Measurements from ENCODE around the gene BMPR1A. TPM values are rescaled to one million over a fixed set of nuclear protein-coding genes. Genes with fewer than 3 reads are reported as not detected.
A peak's percentile ranks its signal among the peaks of the same experiment; 100 is the strongest.

Gene BMPR1A
- total and polyA plus RNA-seq, 9 of the 15 experiments (the other 6 are each of a cell fraction or from before 2014, with no cell fraction given) = 1.6 to 17.5 (median 9.1) TPM

DNA sequence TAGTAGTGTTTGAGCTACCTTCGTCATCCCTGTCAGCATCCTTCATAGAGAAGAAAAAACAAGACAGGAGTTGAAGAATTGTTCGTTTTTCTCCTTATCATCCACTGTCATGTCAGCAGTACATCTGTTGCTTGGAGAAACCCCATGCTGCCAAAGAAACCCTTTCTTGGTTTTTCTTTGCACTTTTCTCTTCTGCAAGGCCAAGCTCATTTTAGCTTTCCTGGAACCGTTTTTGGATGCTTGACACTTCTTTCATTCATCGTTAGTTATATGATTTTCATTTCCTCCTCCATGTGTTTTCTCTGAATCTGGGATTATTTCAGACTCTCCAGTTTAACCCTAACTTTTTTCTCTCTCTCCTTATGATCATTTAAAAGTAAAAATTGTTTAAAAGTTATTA, 142.1 kb downstream of the BMPR1A start (continued):
- TF ChIP-seq PHF21A (IDR thresholded peaks at IDR 0.05; ENCODE audit: borderline replicate concordance, low read depth) (no peak), CREBBP (IDR thresholded peaks at IDR 0.05; ENCODE audit: low read depth, low read length) (no peak)

- H3K27me3 ChIP-seq (ENCODE audit: control insufficient read depth in 2 of 2, insufficient read depth in 2 of 2, low read length in 2 of 2) = no peaks in the 10 kb centered on the region
- no peak for DNase-seq (ENCODE audit: extremely low read depth in 1 of 4, low spot score in 3 of 4)
- peaks cover 25% of the 10 kb centered on the region; the same call in 2 of the 3 replicates for H3K36me3 ChIP-seq (ENCODE audit: control insufficient read depth, insufficient read depth, low read length)
- H3K4me3 ChIP-seq = no peak overlapping the region
- FAIRE-seq = no peak
- BruUV-seq (replicated peaks) = no TSS peak
- ChIA-PET CTCF (ENCODE audit: low intra/inter-chr PET ratio) (interaction anchor here (1.1 to 3.6 kb wide), 6 partner anchors 188 to 213 kb away, joined by 4 to 20 read pairs (median 5); no protein-coding TSS in a partner anchor), POLR2A (interaction anchor here (0.6 to 1.2 kb wide), 2 partner anchors 142 to 1576 kb away, joined by 3 to 4 read pairs; no protein-coding TSS in a partner anchor)
- no peaks in the 10 kb centered on the region for H4K20me1 ChIP-seq (replicated peaks; ENCODE audit: control insufficient read depth, insufficient read depth, low read length)
- H3K9ac ChIP-seq (ENCODE audit: insufficient read depth in 1 of 2, low read depth in 2 of 2, low read length in 2 of 2) = no peak overlapping the region; a peak in 1 of 4 replicates
- H3K4me2 ChIP-seq (ENCODE audit: insufficient read depth, low read length) = no peak overlapping the region
- no peaks in the 10 kb centered on the region for H3K9me1 ChIP-seq (ENCODE audit: control insufficient read depth, insufficient read depth, low read length)
- in situ Hi-C loops (cut with MboI) (no loop called here), intact Hi-C loops (cut with micrococcal nuclease) (loop anchor here (1.0 to 2.0 kb wide), 3 partner anchors 188 to 210 kb away; no protein-coding TSS in a partner anchor)
- TF ChIP-seq KDM4B (IDR thresholded peaks at IDR 0.05; ENCODE audit: borderline replicate concordance in 2 of 2, low read depth in 1 of 2) (no peak), TCFL5 (CRISPR knock-in tag; conservative IDR thresholded peaks at IDR 0.05) (no peak), ZNF263 (CRISPR knock-in tag; IDR thresholded peaks at IDR 0.05; ENCODE audit: borderline replicate concordance) (no peak), PPARD (CRISPR knock-in tag; IDR thresholded peaks at IDR 0.05) (no peak)
- H3K27ac ChIP-seq (ENCODE audit: extremely low read depth, low read depth, low read length) = no peak overlapping the region
- H3K4me1 ChIP-seq (replicated peaks in 1 of 2; ENCODE audit: control insufficient read depth in 2 of 2, insufficient read depth in 2 of 2, low read length in 2 of 2) = no peaks in the 10 kb centered on the region
- no peaks in the 10 kb centered on the region for H3K79me2 ChIP-seq (ENCODE audit: control insufficient read depth, insufficient read depth, low read length)
- ATAC-seq = peak; percentile 54
- 67% methylated on average over 6 of the region's 6 CpGs for WGBS (ENCODE audit: insufficient coverage, low coverage, missing lambda C conversion rate)
- no peak overlapping the region for H2AFZ ChIP-seq (ENCODE audit: low read depth, low read length)
- H3K9me3 ChIP-seq (replicated peaks; ENCODE audit: control insufficient read depth, insufficient read depth, low read depth, low read length) = no peaks in the 10 kb centered on the region
These were observed 142.7 kb downstream of the BMPR1A start for GRCh38 chr10:86899132-86899531.

All from K562 (cell line).